ENCODE data around the gene PRKACB.
"Not testable (repeated sequence)": the region's sequence is repeated elsewhere in the genome, so short reads cannot be mapped to it uniquely, and the experiment has no call there.

PRKACB gene

GRCh38 chr1:84223751-84224432 is 79.8 kb downstream of the PRKACB start:
- DNase-seq (ENCODE audit: low spot score): no peak

GRCh38 chr1:84224905-84225304 is 80.8 kb downstream of the PRKACB start:
- DNase-seq (ENCODE audit: low spot score): no peak

- DNase-seq (ENCODE audit: low spot score): no peak
These were observed 81.6 kb downstream of the PRKACB start for GRCh38 chr1:84225646-84226045.

- DNase-seq (ENCODE audit: low spot score): not testable (repeated sequence)
These were observed 88.6 kb downstream of the PRKACB start for GRCh38 chr1:84232676-84233075.

- DNase-seq (ENCODE audit: low spot score): no peak
These were observed 92.2 kb downstream of the PRKACB start for GRCh38 chr1:84236256-84236655.

- DNase-seq (ENCODE audit: low spot score): no peak
These were observed 98.6 kb downstream of the PRKACB start for GRCh38 chr1:84242641-84243040.

GRCh38 chr1:84245563-84245962 is 101.5 kb downstream of the PRKACB start:
- DNase-seq (ENCODE audit: low spot score): no peak

- no peak for DNase-seq (ENCODE audit: low spot score)
These were observed 102.1 kb downstream of the PRKACB start for GRCh38 chr1:84246213-84246612.

GRCh38 chr1:84247425-84248220 is 103.6 kb downstream of the PRKACB start:
- no peak for DNase-seq (ENCODE audit: low spot score)

- DNase-seq (ENCODE audit: low spot score): no peak
These were observed 106.6 kb downstream of the PRKACB start for GRCh38 chr1:84250668-84251067.

- no peak for DNase-seq (ENCODE audit: low spot score)
These were observed 109.0 kb downstream of the PRKACB start for GRCh38 chr1:84253036-84253435.

- DNase-seq (ENCODE audit: low spot score): no peak
These were observed 109.8 kb downstream of the PRKACB start for GRCh38 chr1:84253891-84254290.

- no peak for DNase-seq (ENCODE audit: low spot score)
These were observed 110.7 kb downstream of the PRKACB start for GRCh38 chr1:84254703-84255238.

GRCh38 chr1:84255582-84255981 is 111.5 kb downstream of the PRKACB start:
- DNase-seq (ENCODE audit: low spot score): no peak

- DNase-seq (ENCODE audit: low spot score): no peak
These were observed 113.5 kb downstream of the PRKACB start for GRCh38 chr1:84257617-84258016.

- DNase-seq (ENCODE audit: low spot score): no peak
These were observed 115.3 kb downstream of the PRKACB start for GRCh38 chr1:84259376-84259775.

GRCh38 chr1:84259989-84260388 is 115.9 kb downstream of the PRKACB start:
- DNase-seq (ENCODE audit: low spot score): no peak

- DNase-seq (ENCODE audit: low spot score): no peak
These were observed 116.9 kb downstream of the PRKACB start for GRCh38 chr1:84260852-84261518.

- DNase-seq (ENCODE audit: low spot score): no peak
These were observed 120.9 kb downstream of the PRKACB start for GRCh38 chr1:84264961-84265360.

- DNase-seq (ENCODE audit: low spot score): no peak
These were observed 121.8 kb downstream of the PRKACB start for GRCh38 chr1:84265867-84266266.

GRCh38 chr1:84266748-84267147 is 122.7 kb downstream of the PRKACB start:
- DNase-seq (ENCODE audit: low spot score): no peak

- no peak for DNase-seq (ENCODE audit: low spot score)
These were observed 123.4 kb downstream of the PRKACB start for GRCh38 chr1:84267476-84267875.

GRCh38 chr1:84268346-84268745 is 124.3 kb downstream of the PRKACB start:
- DNase-seq (ENCODE audit: low spot score): no peak
